ENCODE measurements around the gene ZNF385B.
"Not testable (repeated sequence)": the region's sequence is repeated elsewhere in the genome, so short reads cannot be mapped to it uniquely, and the experiment has no call there.

The ZNF385B gene

DNA sequence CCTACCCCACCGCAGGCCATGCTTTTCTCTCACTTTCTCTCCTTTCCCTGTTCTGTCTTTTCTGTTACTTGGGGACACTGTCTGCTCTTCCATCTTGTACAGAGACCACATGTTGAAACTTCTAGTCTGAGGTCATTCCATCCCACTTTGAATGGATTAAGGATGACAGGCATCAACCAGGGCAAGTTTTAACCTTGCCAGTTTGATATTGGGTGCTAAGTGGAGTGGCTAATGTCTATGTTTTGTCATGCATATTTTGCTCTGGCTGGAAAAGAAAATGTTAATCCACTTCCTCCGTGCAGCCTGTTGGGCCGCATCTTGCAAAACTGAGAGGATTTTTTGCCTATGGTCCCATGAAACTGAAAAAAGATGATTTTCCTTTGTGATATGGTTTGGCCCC lies 391.3 kb downstream of the ZNF385B start:
- TF ChIP-seq, protein P1, sequence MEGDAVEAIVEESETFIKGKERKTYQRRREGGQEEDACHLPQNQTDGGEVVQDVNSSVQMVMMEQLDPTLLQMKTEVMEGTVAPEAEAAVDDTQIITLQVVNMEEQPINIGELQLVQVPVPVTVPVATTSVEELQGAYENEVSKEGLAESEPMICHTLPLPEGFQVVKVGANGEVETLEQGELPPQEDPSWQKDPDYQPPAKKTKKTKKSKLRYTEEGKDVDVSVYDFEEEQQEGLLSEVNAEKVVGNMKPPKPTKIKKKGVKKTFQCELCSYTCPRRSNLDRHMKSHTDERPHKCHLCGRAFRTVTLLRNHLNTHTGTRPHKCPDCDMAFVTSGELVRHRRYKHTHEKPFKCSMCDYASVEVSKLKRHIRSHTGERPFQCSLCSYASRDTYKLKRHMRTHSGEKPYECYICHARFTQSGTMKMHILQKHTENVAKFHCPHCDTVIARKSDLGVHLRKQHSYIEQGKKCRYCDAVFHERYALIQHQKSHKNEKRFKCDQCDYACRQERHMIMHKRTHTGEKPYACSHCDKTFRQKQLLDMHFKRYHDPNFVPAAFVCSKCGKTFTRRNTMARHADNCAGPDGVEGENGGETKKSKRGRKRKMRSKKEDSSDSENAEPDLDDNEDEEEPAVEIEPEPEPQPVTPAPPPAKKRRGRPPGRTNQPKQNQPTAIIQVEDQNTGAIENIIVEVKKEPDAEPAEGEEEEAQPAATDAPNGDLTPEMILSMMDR (IDR thresholded peaks at IDR 0.05; ENCODE audit: extremely low read depth, missing control alignments): no peak

GRCh38 chr2:179467960-179468359 lies 393.5 kb downstream of the ZNF385B start:
- TF ChIP-seq, protein P1 (IDR thresholded peaks at IDR 0.05; ENCODE audit: extremely low read depth, missing control alignments): no peak
- DNase-seq (ENCODE audit: low spot score): no peak

More for the DNA sequence above, 391.3 kb downstream of the ZNF385B start:
- no peak for DNase-seq (ENCODE audit: low spot score)

DNA sequence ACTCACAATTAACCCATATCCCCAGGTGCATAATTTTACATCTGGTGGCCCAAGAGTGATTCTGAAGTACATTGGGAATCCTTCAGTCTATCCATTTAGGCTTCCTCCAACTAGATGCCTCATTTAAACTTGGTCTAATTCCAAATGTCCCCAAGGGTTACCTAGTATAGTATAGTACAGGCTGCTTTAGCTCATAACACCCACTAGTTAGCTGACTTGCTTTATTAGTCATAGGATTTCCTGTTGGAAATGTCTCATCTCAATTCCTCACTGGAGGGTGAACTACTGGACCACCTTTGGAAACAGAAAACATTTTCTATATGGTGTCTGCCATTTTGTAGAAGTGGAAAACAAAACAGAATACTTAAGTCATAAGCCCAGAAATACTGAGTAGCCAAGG lies 394.3 kb downstream of the ZNF385B start:
- TF ChIP-seq, protein P1 (IDR thresholded peaks at IDR 0.05; ENCODE audit: extremely low read depth, missing control alignments): no peak
- no peak for DNase-seq (ENCODE audit: low spot score)

GRCh38 chr2:179461420-179461819 lies 400.0 kb downstream of the ZNF385B start:
- DNase-seq (ENCODE audit: low spot score): no peak
- TF ChIP-seq, protein P1 (IDR thresholded peaks at IDR 0.05; ENCODE audit: extremely low read depth, missing control alignments): no peak

GRCh38 chr2:179460181-179460929 lies 401.1 kb downstream of the ZNF385B start:
- DNase-seq (ENCODE audit: low spot score): no peak
- TF ChIP-seq, protein P1 (IDR thresholded peaks at IDR 0.05; ENCODE audit: extremely low read depth, missing control alignments): no peak

- DNase-seq (ENCODE audit: low spot score): not testable (repeated sequence)
These were observed 403.3 kb downstream of the ZNF385B start for GRCh38 chr2:179458113-179458512.

DNA sequence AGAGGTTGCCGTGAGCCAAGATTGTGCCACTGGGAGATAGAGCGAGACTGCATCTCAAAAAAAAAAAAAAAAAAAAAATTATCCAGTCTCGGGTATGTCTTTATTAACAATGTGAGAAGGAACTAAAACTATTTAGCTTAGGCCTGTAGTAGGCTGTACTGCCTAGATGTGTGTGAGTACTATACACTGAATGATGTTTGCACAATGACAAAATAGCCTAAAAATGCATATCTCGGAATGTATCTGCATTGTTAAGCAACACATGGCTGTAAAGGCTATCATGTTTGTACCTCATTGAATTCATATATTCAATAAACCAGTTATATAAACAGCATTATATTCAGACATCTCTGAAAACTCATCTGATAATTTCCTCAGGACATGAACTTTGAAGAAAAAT lies 405.6 kb downstream of the ZNF385B start:
- DNase-seq (ENCODE audit: low spot score): no peak
- TF ChIP-seq, protein P1 (IDR thresholded peaks at IDR 0.05; ENCODE audit: extremely low read depth, missing control alignments): no peak

DNA sequence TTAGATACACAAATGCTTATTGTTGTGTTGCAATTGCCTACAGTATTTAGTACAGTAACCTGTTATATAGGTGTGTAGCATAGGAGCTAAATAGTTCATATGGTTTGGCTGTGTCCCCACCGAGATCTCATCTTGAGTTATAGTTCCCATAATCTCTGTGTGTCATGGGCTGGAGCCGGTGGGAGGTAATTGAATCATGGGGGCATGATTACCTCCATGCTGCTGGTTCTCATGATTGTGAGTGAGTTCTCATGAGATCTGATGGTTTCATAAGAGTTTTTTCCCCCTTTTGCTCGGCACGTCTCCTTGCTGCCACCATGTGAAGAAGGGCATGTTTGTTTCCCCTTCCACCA lies 406.3 kb downstream of the ZNF385B start:
- no peak for DNase-seq (ENCODE audit: low spot score)
- TF ChIP-seq, protein P1 (IDR thresholded peaks at IDR 0.05; ENCODE audit: extremely low read depth, missing control alignments): no peak

Measured in GM20000 (cell line).